ENCODE measurements around the gene ANKIB1. TPM values are rescaled to one million over a fixed set of nuclear protein-coding genes. Genes with fewer than 3 reads are reported as not detected.

ANKIB1 gene
- total RNA-seq, 2 experiments from 2014 or later = 57.7 to 82.0 TPM

Small RNA genes lying within 50 kb of the gene (microRNA-seq; reads per million reads assigned to microRNA genes)
- not detected for gene MIR1285-1 (ENCODE audit: borderline microRNAs expressed, borderline replicate concordance)

Other genes with a start within 250 kb of the ANKIB1 start
- gene CYP51A1, start 111.5 kb upstream of the ANKIB1 start, total RNA-seq = 10 to 100 TPM; 27.4 to 30.6 TPM
- gene LRRD1, start 66.8 kb upstream of the ANKIB1 start, total RNA-seq = not detected
- 10 to 100 TPM; 45.8 to 49.0 TPM for gene KRIT1, start 60 bp upstream of the ANKIB1 start, total RNA-seq
- 10 to 100 TPM; 13.8 to 14.3 TPM for gene GATAD1, start 201.5 kb downstream of the ANKIB1 start, total RNA-seq
- gene ERVW-1, start 232.0 kb downstream of the ANKIB1 start, total RNA-seq = not detected